Esophagus muscularis mucosa (tissue), 4 donors: ENCODE measurements around the gene SERINC2. TPM values are rescaled to one million over a fixed set of nuclear protein-coding genes. Genes with fewer than 3 reads are reported as not detected.

Experiments used
- DNase-seq: peaks from one replicate; pipeline ENCODE4 v3.0.0-alpha.2; 2017; ENCODE audit errors: extremely low spot score
- H3K27ac ChIP-seq, 4 donors: fragments of 200-600 bp; sonication (generic); replicated peaks in 1 of 4; 1 replicate in 3 of 4; 2 replicates in 1 of 4; pipeline ENCODE4 v1.5.1; 2016 to 2019; ENCODE audit warnings: mild to moderate bottlenecking in 1 of 4
- H3K27me3 ChIP-seq, 4 donors: fragments of 200-600 bp; sonication (generic); one replicate each; pipeline versions ENCODE4 v1.5.1 to v1.6.0; 2016 to 2019
- H3K36me3 ChIP-seq, 4 donors: fragments of 200-600 bp; sonication (generic); one replicate each; pipeline ENCODE4 v1.5.1; 2016 to 2019
- H3K4me1 ChIP-seq, 4 donors: fragments of 200-600 bp; sonication (generic); one replicate each; pipeline ENCODE4 v1.5.1; 2016 to 2019
- H3K4me3 ChIP-seq, 4 donors: fragments of 200-600 bp; sonication (generic); 1 replicate in 2 of 4; 2 replicates in 2 of 4; pipeline ENCODE4 v1.5.1; 2016 to 2019; ENCODE audit warnings: mild to moderate bottlenecking in 4 of 4, moderate library complexity in 1 of 4
- H3K9me3 ChIP-seq, 4 donors: fragments of 200-600 bp; sonication (generic); 1 replicate in 3 of 4; 2 replicates in 1 of 4; pipeline ENCODE4 v1.5.1; 2016 to 2019
- CTCF ChIP-seq, 3 experiments: fragments of 200-600 bp in 2 of 3; fragments of 450-650 bp in 1 of 3; sonication (generic) in 2 of 3; IDR thresholded peaks; one replicate each; pipeline ENCODE4 v1.5.1; 2017 to 2019; ENCODE audit warnings: antibody characterized with exemption in 3 of 3, mild to moderate bottlenecking in 2 of 3, moderate library complexity in 1 of 3
- EP300 ChIP-seq: sonication (generic); formaldehyde crosslinking; IDR thresholded peaks from one replicate; pipeline ENCODE4 v1.6.1; 2017; ENCODE audit warnings: antibody characterized with exemption
- POLR2A ChIP-seq: fragments of 450-650 bp; IDR thresholded peaks from one replicate; pipeline ENCODE4 v1.6.1; 2017; ENCODE audit warnings: antibody characterized with exemption, moderate library complexity, mild to moderate bottlenecking, low read depth
- POLR2AphosphoS5 ChIP-seq, 2 donors: sonication (generic); formaldehyde crosslinking; IDR thresholded peaks; one replicate each; pipeline ENCODE4 v1.6.1; 2017; ENCODE audit warnings: antibody characterized with exemption in 2 of 2
- WGBS: methylation state at CpG from one replicate; pipeline ENCODE4 v1.1.5; 2018; 5-methylcytosine and 5-hydroxymethylcytosine counted together
- intact Hi-C: fragments of 100-400 bp; cut with DNase I; formaldehyde crosslinking; loops from one replicate; pipeline ENCODE4 v1.15.1; 2023
- total RNA-seq, 4 donors: library from RNA; depleted of rRNA; stranded (reverse); fragments of >200 nt; gene quantifications; one replicate each; pipeline versions ENCODE4 v1.1.0 to v1.2.1, GENCODE V29; 2016

The SERINC2 gene
- total RNA-seq, 4 donors from 2014 or later, result 1.7 to 4.0 (median 2.8) TPM

GRCh38 chr1:31483012-31483946 is 70.3 kb downstream of the SERINC2 start:
- TF ChIP-seq POLR2A (no peak), EP300 (peak; percentile 50), POLR2AphosphoS5 (IDR thresholded peaks at IDR 0.05) (peak; percentile 72 to 84), CTCF (IDR thresholded peaks at IDR 0.05) (no peak)
- Histone ChIP-seq H3K4me1 (no peaks in the 10 kb centered on the region), H3K27me3 (peaks cover 0 to 5% (median 0%) of the 10 kb centered on the region in 4 donors), H3K27ac (peak overlapping the region; percentile 30 to 60 (median 60)), H3K4me3 (no peak overlapping the region), H3K9me3 (no peaks in the 10 kb centered on the region), H3K36me3 (no peaks in the 10 kb centered on the region)
- DNase-seq, result no peak
- 34% methylated on average over 13 of the region's 13 CpGs for WGBS
- intact Hi-C loops, result no loop called here

Other genes with a start within 250 kb of the SERINC2 start
- not detected for gene NKAIN1, start 173.3 kb upstream of the SERINC2 start, total RNA-seq
- 10 to 100 TPM; 36.3 to 45.7 (median 40.6) TPM for gene SNRNP40, start 116.4 kb upstream of the SERINC2 start, total RNA-seq
- gene ZCCHC17, start 116.2 kb upstream of the SERINC2 start, total RNA-seq, result 10 to 100 TPM; 20.9 to 29.6 (median 26.1) TPM
- gene FABP3, start 40.1 kb upstream of the SERINC2 start, total RNA-seq, result 10 to 100 TPM; 14.6 to 38.6 (median 29.8) TPM
- 100 to 1,000 TPM; 139 to 354 (median 244) TPM for gene TINAGL1, start 163.3 kb downstream of the SERINC2 start, total RNA-seq
- 1 to 10 TPM in 2 of 4 donors, under 1 TPM in 1, not detected in 1; 0.45 to 1.8 (median 1.7) TPM for gene HCRTR1, start 204.5 kb downstream of the SERINC2 start, total RNA-seq
- 100 to 1,000 TPM in 1 of 4 donors, 10 to 100 TPM in 3; 61.5 to 101 (median 92.9) TPM for gene PEF1, start 231.7 kb downstream of the SERINC2 start, total RNA-seq